Small intestine (tissue), 7 donors: ENCODE measurements around the gene ADAP1. TPM values are rescaled to one million over a fixed set of nuclear protein-coding genes. Genes with fewer than 3 reads are reported as not detected.

Experiments
- DNase-seq, 2 donors: peaks; one replicate each; pipeline versions ENCODE4 v3.0.0 to v3.0.0-alpha.2; 2013
- FAIRE-seq: peaks from 2 replicates; lab custom pipeline; 2012; peaks lifted over from hg19 to GRCh38; lab: Jason Lieb, UNC
- H3K27ac ChIP-seq, 3 donors: one replicate each; pipeline ENCODE4 v1.5.1; 2013; ENCODE audit warnings: low read length in 2 of 3, mild to moderate bottlenecking in 2 of 3, control low read depth in 1 of 3, inconsistent platforms in 1 of 3, low read depth in 1 of 3, moderate library complexity in 1 of 3
- H3K27me3 ChIP-seq, 3 donors: one replicate each; pipeline ENCODE4 v1.6.1; 2013; ENCODE audit warnings: low read length in 3 of 3, inconsistent platforms in 1 of 3; ENCODE audit not compliant: control insufficient read depth in 3 of 3, insufficient read depth in 3 of 3
- H3K36me3 ChIP-seq, 3 donors: one replicate each; pipeline ENCODE4 v1.6.1; 2013; ENCODE audit warnings: low read length in 3 of 3, inconsistent platforms in 1 of 3, low read depth in 1 of 3, mild to moderate bottlenecking in 1 of 3, moderate library complexity in 1 of 3; ENCODE audit not compliant: control insufficient read depth in 3 of 3, insufficient read depth in 2 of 3
- H3K4me1 ChIP-seq, 3 donors: one replicate each; pipeline ENCODE4 v1.6.1; 2013; ENCODE audit warnings: low read length in 2 of 3, inconsistent platforms in 1 of 3, low read depth in 1 of 3, mild to moderate bottlenecking in 1 of 3, moderate library complexity in 1 of 3; ENCODE audit not compliant: control insufficient read depth in 3 of 3, insufficient read depth in 2 of 3
- H3K4me3 ChIP-seq, 3 donors: one replicate each; pipeline ENCODE4 v1.5.1; 2013; ENCODE audit warnings: low read length in 3 of 3, control low read depth in 1 of 3, inconsistent platforms in 1 of 3, low read depth in 1 of 3, mild to moderate bottlenecking in 1 of 3, moderate library complexity in 1 of 3
- H3K9me3 ChIP-seq, 2 donors: one replicate each; pipeline ENCODE4 v1.6.1; 2013; ENCODE audit warnings: low read depth in 1 of 2, low read length in 1 of 2; ENCODE audit not compliant: control insufficient read depth in 2 of 2, insufficient read depth in 1 of 2
- WGBS, 3 donors: extraction: QIAGEN DNeasy Blood & Tissue Kit; methylation state at CpG; one replicate each; pipeline ENCODE4 v1.1.7; 2013; 5-methylcytosine and 5-hydroxymethylcytosine counted together
- polyA plus RNA-seq, 4 donors: library from polyadenylated mRNA; stranded (reverse) in 3 of 4; unstranded in 1 of 4; fragments of 200-250 nt in 3 of 4; fragments of 120-200 nt in 1 of 4; gene quantifications; one replicate each; pipeline versions ENCODE4 v1.2.1 to v1.2.3, GENCODE V29; 2013
- donor health status: healthy with polysubstance abuse.
- donor health status: control.
- donor health status: control.
- donor health status: Bipolar disorder and iron deficiency.
- donor health status: healthy.

The ADAP1 gene
- polyA plus RNA-seq, 4 donors = 69.2 to 113 (median 86.7) TPM

DNA sequence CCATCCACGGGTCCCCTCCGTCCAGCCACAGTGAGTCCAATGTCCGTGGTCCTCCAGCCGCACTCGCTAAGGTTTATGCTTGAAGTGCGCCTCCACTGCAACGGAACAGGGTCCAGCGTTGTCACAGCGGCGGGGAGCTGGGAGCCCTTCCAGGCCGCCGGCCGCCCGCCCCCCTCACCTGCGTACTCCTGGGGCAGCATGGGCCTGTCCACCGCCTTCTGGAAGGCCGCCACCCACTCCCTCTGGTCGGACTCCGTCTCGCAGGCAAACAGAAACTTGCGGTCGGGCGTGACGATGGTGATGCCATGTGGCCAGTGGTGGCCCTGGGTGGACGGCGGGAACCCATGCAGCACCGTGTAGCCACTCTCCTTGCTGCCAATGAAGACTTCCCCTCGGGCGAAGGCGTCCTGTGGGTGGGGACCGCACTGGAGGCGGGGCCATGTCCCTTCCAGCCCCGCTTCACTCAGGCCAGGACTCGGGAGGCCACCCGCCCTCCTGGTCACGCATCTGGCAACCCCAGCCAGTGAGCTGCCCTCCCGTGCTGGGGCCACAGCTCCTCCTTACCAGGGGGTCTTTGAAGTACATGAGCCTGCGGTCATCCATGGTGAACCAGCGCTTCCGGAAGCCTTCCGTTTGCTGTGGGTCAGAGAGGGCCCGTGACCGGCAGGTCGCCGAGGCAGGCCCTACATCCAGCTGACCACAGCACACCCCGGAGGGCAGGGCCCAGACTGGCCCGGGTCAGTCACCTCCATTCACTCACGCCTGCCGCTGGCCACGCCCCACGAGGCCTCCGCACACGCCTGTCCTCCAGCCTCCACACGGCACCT, 55.4 kb downstream of the ADAP1 start:
- Histone ChIP-seq H3K36me3 (peaks cover 20 to 92% (median 21%) of the 10 kb centered on the region in 3 donors), H3K27me3 (no peaks in the 10 kb centered on the region), H3K27ac (no peak overlapping the region), H3K4me1 (peaks cover 0 to 11% (median 0%) of the 10 kb centered on the region in 3 donors), H3K9me3 (peaks cover 0 to 15% of the 10 kb centered on the region in 2 donors), H3K4me3 (no peak overlapping the region)
- WGBS, 3 donors = 88 to 92% (median 89%) methylated on average over 48 to 54 of the region's 54 CpGs
- DNase-seq (no peak), FAIRE-seq (no peak)

GRCh38 chr7:898460-898854, 56.0 kb downstream of the ADAP1 start:
- H3K4me1 ChIP-seq = peaks cover 0 to 11% (median 0%) of the 10 kb centered on the region in 3 donors
- no peaks in the 10 kb centered on the region for H3K27me3 ChIP-seq
- peaks cover 24 to 92% (median 24%) of the 10 kb centered on the region in 3 donors for H3K36me3 ChIP-seq
- FAIRE-seq = no peak
- WGBS, 3 donors = 79 to 84% (median 81%) methylated on average over 17 to 18 of the region's 18 CpGs
- no peak overlapping the region for H3K27ac ChIP-seq
- no peak overlapping the region for H3K4me3 ChIP-seq
- peaks cover 0 to 15% of the 10 kb centered on the region in 2 donors for H3K9me3 ChIP-seq
- no peak for DNase-seq

DNA sequence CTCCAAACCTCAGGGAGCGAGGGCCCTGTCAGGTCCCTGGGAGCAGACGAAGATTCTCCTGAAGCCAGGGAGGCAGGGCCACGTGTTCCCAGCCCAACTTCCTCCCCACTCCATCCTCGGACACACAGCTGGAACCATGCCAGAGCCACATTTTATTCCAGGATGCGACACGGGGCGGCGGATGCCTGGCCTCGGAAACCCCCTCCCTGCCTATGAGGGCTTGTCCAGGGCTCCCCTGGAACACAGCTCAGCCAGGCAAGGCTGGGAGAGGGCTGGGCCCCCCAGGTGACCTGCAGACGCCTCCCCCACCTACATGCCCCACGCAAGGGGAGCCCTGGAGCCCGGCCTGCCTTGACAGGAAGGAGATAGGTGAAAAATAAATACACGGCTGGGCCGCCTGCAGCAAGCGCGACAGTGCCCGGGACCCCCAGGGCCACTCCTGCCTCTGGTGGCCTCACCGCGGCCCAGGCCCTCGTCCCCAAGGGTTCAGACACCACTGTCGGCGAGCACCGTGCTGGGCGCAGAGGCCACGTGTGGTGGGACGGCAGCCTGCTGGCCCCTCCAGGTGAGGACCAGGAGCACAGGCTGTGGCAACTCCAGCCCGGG, 56.6 kb downstream of the ADAP1 start:
- H3K9me3 ChIP-seq = peaks cover 0 to 15% of the 10 kb centered on the region in 2 donors
- no peak overlapping the region for H3K4me3 ChIP-seq
- peaks cover 0 to 11% (median 0%) of the 10 kb centered on the region in 3 donors for H3K4me1 ChIP-seq
- DNase-seq (peak; percentile 34 to 56), FAIRE-seq (no peak)
- 62 to 80% (median 69%) methylated on average over 19 to 27 of the region's 27 CpGs for WGBS, 3 donors
- H3K27ac ChIP-seq = no peak overlapping the region
- no peaks in the 10 kb centered on the region for H3K27me3 ChIP-seq
- H3K36me3 ChIP-seq = peaks cover 24 to 92% (median 25%) of the 10 kb centered on the region in 3 donors

GRCh38 chr7:897086-897485, 57.4 kb downstream of the ADAP1 start:
- no peaks in the 10 kb centered on the region for H3K27me3 ChIP-seq
- H3K36me3 ChIP-seq = peaks cover 24 to 96% (median 33%) of the 10 kb centered on the region in 3 donors
- 80 to 92% (median 85%) methylated on average over 13 to 14 of the region's 14 CpGs for WGBS, 3 donors
- no peak overlapping the region for H3K4me3 ChIP-seq
- H3K4me1 ChIP-seq = peaks cover 0 to 11% (median 0%) of the 10 kb centered on the region in 3 donors
- no peak for DNase-seq
- no peak overlapping the region for H3K27ac ChIP-seq
- H3K9me3 ChIP-seq = peaks cover 0 to 22% of the 10 kb centered on the region in 2 donors
- no peak for FAIRE-seq

- Histone ChIP-seq H3K27me3 (no peaks in the 10 kb centered on the region), H3K4me1 (peaks cover 0 to 6% (median 0%) of the 10 kb centered on the region in 3 donors), H3K36me3 (peaks cover 28 to 98% (median 39%) of the 10 kb centered on the region in 3 donors), H3K9me3 (peaks cover 0 to 22% of the 10 kb centered on the region in 2 donors), H3K27ac (no peak overlapping the region), H3K4me3 (no peak overlapping the region)
- DNase-seq (no peak), FAIRE-seq (no peak)
- 93 to 95% (median 93%) methylated on average over 38 to 42 of the region's 42 CpGs for WGBS, 3 donors
Observed at GRCh38 chr7:896346-897075, 58.0 kb downstream of the ADAP1 start.

DNA sequence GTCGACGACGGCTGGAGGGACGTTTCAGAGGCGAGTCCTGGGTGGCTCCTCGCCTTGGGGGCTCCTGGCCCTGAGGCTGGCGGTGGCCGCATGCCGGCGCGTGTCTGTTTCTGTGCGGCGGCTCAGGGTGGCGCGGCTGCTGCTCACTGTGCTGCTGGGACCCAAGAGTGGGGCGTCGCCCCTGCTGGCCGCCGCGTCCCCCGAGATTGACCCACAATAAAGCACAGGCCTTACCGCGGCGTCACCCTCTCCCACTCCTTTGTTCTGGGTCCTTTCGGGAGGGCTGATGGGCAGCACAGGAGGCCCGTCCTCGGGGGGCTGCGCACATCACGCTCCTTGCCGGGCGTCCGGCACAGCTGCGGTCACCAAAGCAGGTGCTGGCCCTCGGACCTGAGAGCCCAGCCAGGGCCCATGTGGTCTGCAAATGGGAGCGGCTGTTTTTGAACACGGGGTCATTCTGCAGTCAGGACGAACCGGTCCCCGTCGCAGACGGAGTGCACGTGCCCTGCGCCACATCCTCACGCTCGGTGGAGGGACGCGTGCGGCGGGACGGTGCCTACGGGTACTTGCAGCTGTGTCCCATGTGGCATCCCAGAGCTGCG, 58.9 kb downstream of the ADAP1 start:
- peaks cover 0 to 22% of the 10 kb centered on the region in 2 donors for H3K9me3 ChIP-seq
- DNase-seq (no peak), FAIRE-seq (no peak)
- H3K4me3 ChIP-seq = no peak overlapping the region
- no peak overlapping the region for H3K27ac ChIP-seq
- H3K4me1 ChIP-seq = no peaks in the 10 kb centered on the region
- H3K36me3 ChIP-seq = peaks cover 32 to 100% (median 44%) of the 10 kb centered on the region in 3 donors
- WGBS, 3 donors = 96 to 97% (median 97%) methylated on average over 35 to 52 of the region's 52 CpGs
- no peaks in the 10 kb centered on the region for H3K27me3 ChIP-seq

GRCh38 chr7:894927-895450, 59.5 kb downstream of the ADAP1 start:
- FAIRE-seq (no peak), DNase-seq (no peak)
- peaks cover 32 to 98% (median 44%) of the 10 kb centered on the region in 3 donors for H3K36me3 ChIP-seq
- H3K27me3 ChIP-seq = no peaks in the 10 kb centered on the region
- H3K9me3 ChIP-seq = peaks cover 0 to 22% of the 10 kb centered on the region in 2 donors
- 92 to 96% (median 93%) methylated on average over 20 to 21 of the region's 21 CpGs for WGBS, 3 donors
- H3K27ac ChIP-seq = no peak overlapping the region
- H3K4me3 ChIP-seq = no peak overlapping the region
- H3K4me1 ChIP-seq = no peaks in the 10 kb centered on the region
